22Rv1 (cell line): Measurements from ENCODE around the gene FAM78A.
A peak's percentile ranks its signal among the peaks of the same experiment; 100 is the strongest.
"Not testable (repeated sequence)": the region's sequence is repeated elsewhere in the genome, so short reads cannot be mapped to it uniquely, and the experiment has no call there.

Experiments used
- H3K27ac ChIP-seq: fragments of 450-650 bp; 2 replicates; pipeline ENCODE4 v1.5.1; 2017
- ZFX ChIP-seq: fragments of 450-650 bp; IDR thresholded peaks from 2 replicates; pipeline ENCODE4 v1.6.1; 2017; ENCODE audit warnings: antibody characterized with exemption, borderline replicate concordance
- TF ChIP-seq, protein P1 (sequence below): fragments of 450-650 bp; IDR thresholded peaks from 2 replicates; pipeline ENCODE4 v1.5.1; 2017; ENCODE audit warnings: mild to moderate bottlenecking

The FAM78A gene

GRCh38 chr9:131253891-131254491 is 22.3 kb downstream of the FAM78A start:
- TF ChIP-seq, protein P1, sequence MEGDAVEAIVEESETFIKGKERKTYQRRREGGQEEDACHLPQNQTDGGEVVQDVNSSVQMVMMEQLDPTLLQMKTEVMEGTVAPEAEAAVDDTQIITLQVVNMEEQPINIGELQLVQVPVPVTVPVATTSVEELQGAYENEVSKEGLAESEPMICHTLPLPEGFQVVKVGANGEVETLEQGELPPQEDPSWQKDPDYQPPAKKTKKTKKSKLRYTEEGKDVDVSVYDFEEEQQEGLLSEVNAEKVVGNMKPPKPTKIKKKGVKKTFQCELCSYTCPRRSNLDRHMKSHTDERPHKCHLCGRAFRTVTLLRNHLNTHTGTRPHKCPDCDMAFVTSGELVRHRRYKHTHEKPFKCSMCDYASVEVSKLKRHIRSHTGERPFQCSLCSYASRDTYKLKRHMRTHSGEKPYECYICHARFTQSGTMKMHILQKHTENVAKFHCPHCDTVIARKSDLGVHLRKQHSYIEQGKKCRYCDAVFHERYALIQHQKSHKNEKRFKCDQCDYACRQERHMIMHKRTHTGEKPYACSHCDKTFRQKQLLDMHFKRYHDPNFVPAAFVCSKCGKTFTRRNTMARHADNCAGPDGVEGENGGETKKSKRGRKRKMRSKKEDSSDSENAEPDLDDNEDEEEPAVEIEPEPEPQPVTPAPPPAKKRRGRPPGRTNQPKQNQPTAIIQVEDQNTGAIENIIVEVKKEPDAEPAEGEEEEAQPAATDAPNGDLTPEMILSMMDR: no peak
- no peak for TF ChIP-seq ZFX
- no peak overlapping the region for H3K27ac ChIP-seq

- TF ChIP-seq, protein P1: no peak
- no peak for TF ChIP-seq ZFX
- H3K27ac ChIP-seq: no peak overlapping the region
Measured at GRCh38 chr9:131252120-131252519, 24.2 kb downstream of the FAM78A start.

DNA sequence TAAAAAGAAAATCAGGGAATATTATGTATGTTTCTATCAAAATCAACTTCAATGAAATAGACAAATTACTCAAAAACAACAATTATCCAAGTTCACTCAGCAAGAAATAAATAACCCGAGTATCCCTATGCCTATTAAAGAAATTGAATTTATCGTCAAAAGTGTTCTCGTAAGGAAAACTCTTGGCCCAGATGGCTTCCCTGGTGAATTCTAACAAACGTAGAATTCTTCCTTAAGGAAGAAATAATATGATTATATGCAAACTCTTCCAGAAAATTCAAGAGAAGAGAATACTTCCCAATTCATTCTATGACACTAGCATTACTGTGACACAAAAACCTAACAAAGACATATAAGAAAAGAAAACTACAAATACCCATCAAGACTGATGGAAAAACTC is 29.7 kb downstream of the FAM78A start:
- TF ChIP-seq ZFX: no peak
- TF ChIP-seq, protein P1: no peak
- H3K27ac ChIP-seq: no peak overlapping the region

DNA sequence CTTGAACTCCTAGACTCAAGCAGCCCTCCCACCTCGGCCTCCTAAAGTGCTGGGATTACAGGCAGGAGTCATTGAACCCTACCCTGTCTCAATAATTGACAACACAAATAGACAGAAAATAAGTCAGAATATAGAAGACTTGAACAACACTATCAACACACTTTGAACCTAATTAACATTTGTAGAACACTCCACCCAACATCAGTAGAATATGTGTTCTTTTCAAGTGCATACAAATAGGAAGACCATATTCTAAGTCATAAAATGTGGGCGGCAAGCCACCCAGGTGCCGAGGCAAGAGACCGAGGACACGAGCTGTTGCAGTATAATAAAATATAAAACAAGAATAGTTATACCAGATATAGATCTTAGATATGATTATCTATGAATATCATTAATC is 32.0 kb downstream of the FAM78A start:
- not testable (repeated sequence) for H3K27ac ChIP-seq

DNA sequence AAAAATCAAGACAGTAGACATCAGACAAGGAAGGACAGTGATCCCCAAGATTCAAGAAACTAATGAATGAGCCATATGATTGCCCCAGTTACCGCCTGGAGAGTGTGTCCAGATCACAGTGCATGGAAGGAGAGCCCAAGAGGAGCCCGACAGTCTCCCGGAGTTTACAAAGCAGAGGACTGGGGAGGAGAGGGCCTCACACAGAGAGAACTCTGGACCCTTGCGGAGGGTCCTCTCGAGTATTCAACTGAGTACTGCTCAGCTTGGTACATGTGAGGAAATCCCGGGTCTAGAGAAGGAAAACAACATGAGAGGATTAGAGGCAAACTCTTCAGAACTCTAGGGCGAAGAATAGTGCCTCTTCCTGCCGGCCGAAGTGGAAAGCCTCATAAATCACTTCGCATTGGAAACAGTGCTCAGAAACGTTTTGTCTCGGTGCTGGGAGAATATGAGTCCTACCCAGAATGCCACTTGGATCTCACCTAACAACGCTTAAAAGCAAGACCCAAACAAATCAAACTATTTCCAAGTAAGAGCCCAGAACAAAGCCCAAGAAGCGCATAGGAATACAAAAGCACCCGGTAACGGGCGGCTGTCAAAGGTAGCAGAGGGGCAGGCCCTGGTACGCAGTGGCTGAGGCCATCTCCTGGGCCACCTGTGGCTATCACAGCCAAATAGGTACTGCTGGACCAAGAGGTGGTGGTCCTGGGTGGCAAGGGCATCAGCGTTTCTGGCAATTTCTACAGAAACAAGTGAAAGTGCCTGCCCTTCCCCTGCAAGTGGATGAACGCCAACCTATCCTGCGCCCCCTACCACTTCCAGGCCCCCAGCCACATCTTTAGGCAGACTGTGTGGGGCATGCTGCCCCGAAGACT is 36.0 kb downstream of the FAM78A start:
- H3K27ac ChIP-seq: no peak overlapping the region
- TF ChIP-seq ZFX: no peak
- TF ChIP-seq, protein P1: no peak

GRCh38 chr9:131239161-131239975 is 36.9 kb downstream of the FAM78A start:
- H3K27ac ChIP-seq: no peak overlapping the region
- TF ChIP-seq, protein P1: no peak
- no peak for TF ChIP-seq ZFX

- peak overlapping the region; percentile 42 for H3K27ac ChIP-seq
Measured at GRCh38 chr9:131238402-131239021, 37.8 kb downstream of the FAM78A start.

More at GRCh38 chr9:131238402-131239021, 37.8 kb downstream of the FAM78A start:
- TF ChIP-seq ZFX: no peak
- TF ChIP-seq, protein P1: no peak
